HG02970 (cell line): ENCODE data around the gene NAT8.
"Not testable (repeated sequence)": the region's sequence is repeated elsewhere in the genome, so short reads cannot be mapped to it uniquely, and the experiment has no call there.

Source experiments
- ATAC-seq: cut with Tn5 transposase; IDR thresholded peaks from one replicate; pipeline ENCODE4 v1.9.1; 2021; ENCODE audit warnings: mild to moderate bottlenecking, moderate library complexity, moderate number of reproducible peaks; ENCODE audit not compliant: unreplicated experiment, low FRiP score

NAT8 gene, protein sequence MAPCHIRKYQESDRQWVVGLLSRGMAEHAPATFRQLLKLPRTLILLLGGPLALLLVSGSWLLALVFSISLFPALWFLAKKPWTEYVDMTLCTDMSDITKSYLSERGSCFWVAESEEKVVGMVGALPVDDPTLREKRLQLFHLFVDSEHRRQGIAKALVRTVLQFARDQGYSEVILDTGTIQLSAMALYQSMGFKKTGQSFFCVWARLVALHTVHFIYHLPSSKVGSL

DNA sequence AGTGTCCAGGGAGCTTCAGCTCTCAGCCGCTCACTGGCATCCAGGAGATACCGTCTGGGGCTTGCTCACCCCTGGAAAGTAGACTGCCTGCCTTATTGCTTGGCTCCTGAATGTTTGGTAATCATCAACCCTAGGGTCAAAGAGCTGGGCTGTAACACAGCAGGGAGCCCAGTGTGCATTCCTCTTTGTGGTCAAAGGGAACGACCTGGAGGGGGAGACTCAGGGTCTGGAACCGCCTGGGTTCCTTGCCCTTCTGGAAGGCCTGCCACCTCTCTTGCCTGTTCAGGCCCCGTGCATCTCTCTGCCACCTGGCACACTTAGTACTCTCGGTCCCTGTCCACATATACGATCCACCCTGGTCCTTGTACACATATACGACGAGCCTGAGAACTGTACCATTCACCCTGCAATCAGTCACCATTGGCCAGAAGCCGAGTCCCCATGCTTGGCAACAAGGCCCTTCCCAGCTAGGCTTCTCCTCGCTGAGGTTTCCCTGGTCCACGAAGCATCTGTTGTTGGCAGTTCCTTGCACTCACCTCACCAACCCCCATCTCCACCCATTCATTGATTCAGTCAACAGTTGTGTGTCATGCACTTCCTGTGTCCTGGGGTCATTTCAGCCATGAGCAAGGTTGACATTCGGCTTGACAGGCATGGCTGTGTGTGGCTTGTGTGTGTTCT, at the start of gene NAT8:
NAT8 (minus strand) TSS at position 85 of the 681 bp plus-strand sequence. CDS start 794 bp downstream, outside the sequence.
- ATAC-seq, result no peak

DNA sequence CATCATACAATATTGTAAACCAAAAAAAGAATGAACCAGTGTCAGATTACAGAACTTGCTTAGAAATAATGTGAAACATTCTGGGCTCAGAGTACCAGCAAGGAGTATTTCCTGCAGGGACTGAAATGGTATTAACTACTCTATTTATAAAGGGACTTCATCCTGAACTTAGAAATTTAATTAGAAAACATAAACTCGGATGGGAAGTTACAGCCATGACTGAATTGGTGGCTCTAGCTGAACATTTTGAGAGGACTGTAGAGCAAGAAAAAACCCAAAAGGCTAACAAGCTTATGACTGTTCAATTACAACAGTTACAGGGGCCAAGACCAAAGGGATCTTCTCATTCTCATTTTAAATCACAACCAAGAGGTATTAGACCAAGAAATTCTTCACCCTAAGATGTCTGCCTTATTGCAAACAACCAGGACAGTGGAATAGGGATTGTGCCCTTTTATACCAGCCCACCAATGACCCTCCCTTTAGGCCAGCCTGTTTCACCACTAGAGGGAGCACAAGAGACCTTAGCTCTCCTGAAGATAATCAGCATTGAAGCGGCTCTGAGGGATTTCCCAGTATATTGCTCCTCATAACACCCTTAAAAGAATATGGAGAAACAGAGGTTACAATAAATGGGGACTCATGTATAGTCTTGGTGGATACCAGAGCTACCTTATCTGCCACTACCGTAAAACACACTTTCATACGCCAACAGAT, 48.3 kb upstream of the NAT8 start:
- not testable (repeated sequence) for ATAC-seq

DNA sequence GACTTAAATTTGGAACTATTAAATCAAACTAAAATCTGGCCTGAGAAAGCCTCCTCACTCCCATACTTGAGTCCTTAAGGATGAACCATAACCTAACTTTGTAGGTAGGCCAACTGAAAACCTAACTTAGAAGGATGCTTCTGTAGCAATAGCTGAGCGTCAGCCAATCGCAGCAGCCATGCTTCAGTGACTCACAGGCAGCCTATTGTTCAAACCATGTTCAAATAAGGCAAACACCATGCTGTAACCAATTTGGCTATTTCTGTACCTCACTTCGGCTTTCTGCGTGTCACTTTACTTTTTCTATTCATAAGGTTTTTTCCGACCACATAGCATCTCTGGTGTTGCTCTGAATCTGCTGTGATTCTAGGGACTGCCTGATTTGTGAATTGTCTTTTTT, 46.3 kb upstream of the NAT8 start:
- ATAC-seq, result not testable (repeated sequence)

DNA sequence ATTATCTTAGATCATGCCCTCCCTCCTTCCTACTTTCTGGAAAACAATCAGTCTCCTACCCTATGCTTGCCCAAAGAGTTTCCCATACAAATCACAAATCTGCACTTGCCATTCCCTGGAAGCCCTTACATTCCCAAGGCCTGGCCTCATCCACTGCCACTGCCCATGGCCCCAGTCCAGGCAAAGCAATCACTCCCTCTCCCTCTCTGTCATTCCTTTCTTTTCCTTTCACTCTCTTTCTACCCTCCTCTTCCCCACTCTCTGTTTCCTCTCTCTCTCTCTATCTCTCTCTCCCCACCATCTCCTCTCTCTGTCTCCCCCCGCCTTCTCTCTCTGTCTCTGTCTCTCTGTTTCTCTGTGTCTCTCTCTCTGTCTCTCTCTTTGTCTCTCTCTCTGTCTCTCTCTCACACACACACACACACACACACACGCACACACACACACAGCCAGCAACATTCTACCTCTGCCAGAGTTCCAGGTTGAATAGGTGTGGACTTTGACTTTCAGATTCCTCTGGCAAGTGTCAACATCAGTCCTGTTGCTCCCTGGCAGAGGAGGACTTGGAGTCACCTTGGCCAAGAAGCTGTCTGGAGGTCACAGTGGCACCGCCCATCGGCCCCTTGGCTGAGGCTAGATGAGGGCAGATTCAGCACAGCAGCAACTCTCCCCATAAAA, 43.7 kb upstream of the NAT8 start:
- no peak for ATAC-seq

DNA sequence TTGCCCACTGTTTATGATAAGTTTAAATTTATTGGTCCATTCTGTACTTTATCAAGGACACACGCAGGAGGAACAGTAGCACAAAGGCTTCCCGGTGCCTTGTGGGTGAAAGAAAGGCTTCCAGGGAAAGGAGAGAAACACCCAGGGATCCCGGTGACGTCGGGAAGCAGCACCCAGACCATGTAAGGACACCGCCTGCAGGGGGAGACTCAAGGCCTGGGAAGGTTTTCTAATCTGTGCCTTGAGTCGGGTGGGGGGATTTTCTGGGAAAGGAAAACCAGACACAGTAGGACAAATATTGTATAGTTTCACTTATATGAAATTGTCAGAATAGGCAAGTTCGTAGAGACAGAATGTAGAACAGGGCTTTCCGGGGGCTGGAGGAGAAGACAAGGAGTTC, 42.7 kb upstream of the NAT8 start:
- ATAC-seq, result not testable (repeated sequence)

DNA sequence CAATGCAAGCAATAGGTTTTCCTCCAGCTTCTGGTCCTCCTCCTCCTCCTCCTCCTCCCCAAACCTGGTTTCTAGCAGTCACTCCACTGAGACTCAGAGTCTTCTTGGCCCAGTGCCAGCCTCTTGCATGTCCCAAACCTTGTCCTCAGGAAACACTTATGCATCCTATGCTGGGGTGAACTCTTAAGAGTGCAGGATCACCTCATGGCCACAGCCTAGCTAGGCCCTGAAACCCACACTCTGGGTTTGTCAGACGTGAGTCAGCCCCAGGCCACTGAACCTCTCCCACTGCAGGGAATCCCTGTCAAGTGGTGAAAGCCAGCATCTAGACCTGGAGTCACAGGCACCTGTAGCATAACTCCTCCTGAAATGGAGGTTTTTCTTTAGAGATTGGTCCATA, 42.1 kb upstream of the NAT8 start:
- not testable (repeated sequence) for ATAC-seq

DNA sequence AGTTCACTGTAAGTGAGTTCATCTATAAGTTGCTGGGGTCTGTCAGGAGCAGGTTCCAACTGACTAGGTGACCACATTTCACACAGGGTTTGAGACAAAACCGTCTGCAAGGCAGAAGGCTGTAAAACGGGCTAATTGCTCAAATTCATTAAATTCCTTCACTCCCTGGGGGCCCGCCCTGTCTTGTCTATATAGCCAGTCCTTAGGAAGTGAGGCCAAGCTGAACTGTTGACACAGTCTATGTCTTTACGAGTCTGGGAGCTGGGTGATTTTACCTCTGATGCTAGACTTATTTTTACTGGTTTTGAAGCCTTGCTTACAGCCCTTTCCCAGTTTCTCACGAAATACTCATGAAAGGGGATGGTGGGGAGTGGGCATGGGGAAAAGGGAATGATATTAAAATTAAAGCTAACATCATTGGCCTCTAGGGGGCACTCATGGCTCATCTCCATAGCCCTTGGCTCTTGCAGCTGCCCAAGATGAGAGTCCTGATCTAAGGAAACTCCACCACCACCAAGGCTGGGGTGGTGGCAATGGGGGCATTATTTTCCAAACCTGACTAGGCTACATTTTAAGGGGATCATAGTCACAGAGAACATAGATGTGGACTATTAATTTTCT, 37.8 kb upstream of the NAT8 start:
- not testable (repeated sequence) for ATAC-seq

DNA sequence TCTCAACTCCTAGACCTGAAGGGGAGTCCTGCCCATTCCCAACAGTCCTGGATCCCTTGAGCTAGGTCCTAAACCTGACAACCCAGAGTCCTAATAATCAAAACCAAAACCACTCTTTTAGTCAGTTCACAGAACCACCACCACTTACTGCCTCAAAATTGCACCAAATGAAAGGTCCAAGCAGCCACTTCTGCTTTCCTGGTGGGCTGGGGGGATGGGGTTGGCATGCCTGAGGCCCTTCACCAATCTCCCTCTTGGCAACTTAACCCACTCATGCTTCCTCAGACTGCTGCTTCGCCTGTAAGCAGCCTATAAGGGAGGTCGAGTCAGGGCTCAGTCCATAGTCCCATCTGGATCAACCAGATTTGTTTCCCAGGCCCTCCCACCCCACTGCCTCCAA, 37.0 kb upstream of the NAT8 start:
- not testable (repeated sequence) for ATAC-seq

DNA sequence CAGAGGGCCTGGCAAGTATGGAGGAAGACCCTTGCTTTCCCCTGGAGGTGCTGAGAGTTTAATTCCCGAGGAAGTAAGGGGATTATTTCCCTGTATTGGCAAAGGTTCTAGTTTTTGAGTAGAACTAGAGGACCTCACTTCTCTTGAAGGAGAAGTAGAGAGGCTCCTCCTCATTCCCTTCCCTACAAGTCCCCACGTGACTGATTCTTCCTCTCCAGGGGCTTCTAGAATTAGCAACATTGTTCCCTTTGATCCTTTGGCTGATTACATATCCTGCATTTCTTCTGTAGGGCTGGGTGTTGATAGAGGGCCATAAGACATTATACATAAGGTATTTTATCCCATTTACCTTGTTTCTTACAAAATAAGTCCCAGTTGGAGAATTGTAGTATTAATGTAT, 35.8 kb upstream of the NAT8 start:
- not testable (repeated sequence) for ATAC-seq

DNA sequence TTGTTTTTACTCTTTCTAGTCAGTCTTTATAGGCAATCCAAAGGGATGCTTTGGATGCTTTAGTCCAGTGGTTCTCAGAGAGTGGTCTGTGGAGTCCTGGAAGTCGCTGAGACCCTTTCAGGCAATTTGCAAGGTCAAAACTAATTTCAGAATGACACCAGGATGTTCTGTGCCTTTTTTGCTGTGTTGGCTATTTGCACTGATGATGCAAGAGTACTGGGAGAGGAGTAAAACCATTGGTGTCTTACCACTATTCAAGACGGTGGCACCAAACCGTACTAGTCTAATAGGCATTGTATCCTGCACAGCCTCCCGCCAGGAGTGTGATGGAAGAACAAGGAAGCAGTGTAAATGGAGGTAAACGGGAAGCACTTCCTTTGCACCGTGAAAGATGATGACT, 34.0 kb upstream of the NAT8 start:
- ATAC-seq, result not testable (repeated sequence)

DNA sequence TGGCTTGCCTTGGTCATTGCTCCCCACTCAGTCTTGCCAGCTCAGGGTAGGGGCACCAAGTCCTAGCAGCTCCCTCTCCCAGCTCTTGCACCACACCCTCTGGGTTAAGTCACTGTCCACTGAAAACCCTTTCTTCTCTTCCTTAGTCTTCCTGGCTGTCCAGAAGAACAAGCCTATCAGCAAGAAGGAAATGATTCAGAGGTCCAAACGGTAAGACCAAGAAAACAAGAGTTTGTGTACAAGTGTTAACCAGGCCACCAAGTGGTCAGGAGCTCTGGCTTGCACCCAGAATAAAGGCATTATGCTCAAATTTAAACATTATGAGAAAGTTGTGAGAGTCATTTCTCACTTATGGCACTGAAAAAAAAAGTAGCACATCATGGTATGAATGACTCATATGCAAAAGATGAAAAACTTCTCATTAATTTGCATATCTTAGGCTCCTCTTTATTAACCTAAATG, 32.5 kb upstream of the NAT8 start:
- ATAC-seq, result not testable (repeated sequence)

DNA sequence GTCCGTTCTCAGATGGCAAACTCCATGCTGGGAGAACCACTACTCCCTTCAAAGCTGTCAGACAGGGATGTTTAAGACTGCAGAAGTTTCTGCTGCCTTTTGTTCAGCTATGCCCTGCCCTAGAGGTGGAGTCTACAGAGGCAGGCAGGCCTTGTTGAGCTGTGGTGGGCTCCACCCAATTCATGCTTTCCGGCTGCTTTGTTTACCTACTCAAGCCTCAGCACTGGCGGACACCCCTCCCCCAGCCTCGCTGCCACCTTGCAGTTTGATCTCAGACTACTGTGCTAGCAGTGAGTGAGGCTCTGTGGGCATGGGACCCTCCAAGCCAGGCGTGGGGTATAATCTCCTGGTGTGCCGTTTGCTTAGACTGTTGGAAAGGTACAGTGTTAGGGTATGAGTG, 27.8 kb upstream of the NAT8 start:
- ATAC-seq, result not testable (repeated sequence)

DNA sequence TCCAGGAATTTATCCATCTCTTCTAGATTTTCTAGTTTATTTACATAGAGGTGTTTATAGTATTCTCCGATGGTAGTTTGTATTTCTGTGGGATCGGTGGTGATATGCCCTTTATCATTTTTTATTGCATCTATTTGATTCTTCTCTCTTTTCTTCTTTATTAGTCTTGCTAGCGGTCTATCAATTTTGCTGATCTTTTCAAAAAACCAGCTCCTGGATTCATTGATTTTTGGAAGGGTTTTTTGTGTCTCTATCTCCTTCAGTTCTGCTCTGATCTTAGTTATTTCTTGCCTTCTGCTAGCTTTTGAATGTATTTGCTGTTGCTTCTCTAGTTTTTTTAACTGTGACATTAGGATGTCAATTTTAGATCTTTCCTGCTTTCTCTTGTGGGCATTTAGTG, 25.0 kb upstream of the NAT8 start:
- not testable (repeated sequence) for ATAC-seq

DNA sequence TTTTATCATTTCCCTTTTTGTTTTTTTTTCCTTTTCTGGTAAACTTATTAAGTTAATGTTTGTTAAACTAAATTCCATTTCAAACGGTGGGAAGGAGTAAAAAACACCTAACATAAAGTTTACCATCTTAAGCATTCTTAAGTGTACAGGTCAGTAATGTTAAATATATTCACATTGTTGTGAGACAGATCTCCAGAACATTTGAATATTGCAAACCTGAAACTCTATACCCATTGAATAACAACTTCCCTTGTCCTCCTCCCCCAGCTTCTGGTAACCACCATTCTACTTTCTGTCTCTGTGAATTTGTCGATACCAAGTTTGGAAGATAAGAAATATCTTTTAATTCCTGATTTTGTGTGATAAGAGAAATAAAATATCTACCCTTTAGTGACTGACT, 12.0 kb upstream of the NAT8 start:
- ATAC-seq, result no peak

DNA sequence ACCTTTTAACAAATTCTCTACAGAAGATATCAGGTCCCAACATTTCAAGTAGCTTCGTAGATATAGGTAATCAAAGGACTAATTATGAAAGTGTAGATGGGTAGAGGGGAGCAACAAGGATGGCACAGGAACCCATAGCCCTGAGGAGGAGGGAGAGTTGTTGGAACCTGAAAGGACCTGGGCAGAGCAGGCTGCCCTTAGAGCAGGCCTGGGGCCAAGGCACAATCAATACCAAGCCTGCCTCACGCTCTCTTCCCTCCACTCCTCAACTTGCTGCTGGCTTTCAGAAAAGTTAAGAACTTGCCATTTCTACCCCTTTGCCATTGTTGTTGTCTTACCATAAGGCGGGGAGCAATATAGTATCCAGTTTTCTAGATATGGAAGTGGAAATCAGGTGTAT, 10.1 kb upstream of the NAT8 start:
- no peak for ATAC-seq

DNA sequence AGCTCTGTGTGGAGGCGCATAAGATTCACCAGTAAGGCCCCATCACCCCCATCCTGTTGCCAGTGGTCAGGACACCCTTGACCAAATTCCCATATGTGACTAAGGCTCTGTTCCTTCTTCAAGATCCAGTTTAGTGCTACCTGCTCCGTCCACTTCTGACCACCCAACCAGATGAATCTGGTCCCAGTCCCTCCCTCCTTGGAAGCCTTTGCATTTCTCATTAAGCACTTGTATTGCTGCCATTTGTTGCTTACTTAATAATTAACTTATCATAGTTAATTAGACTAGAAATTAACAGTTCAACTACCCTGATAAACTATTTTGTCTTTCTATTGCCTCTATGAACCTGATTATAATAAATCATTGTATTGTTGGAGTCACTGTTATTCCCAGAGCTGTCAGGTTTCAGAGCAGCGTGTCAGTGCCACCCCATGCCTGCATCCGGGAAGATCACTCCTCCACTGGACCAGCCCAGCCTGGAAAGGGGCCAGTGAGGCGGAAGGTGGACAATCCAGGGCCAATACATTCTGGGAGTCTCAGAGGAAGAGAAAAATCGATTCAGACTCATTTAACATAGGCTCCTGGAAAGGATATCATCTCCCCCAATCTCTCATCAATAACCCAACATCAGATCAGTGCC, 9.5 kb upstream of the NAT8 start:
- no peak for ATAC-seq

DNA sequence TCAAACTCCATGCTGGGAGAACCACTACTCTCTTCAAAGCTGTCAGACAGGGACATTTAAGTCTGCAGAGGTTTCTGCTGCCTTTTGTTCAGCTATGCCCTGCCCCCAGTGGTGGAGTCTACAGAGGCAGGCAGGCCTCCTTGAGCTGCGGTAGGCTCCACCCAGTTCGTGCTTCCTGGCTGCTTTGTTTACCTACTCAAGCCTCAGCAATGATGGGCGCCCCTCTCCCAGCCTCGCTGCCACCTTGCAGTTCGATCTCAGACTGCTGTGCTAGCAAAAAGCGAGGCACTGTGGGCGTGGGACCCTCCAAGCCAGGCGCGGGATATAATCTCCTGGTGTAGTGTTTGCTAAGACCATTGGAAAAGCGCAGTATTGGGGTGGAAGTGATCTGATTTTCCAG, 5.5 kb upstream of the NAT8 start:
- ATAC-seq, result not testable (repeated sequence)

DNA sequence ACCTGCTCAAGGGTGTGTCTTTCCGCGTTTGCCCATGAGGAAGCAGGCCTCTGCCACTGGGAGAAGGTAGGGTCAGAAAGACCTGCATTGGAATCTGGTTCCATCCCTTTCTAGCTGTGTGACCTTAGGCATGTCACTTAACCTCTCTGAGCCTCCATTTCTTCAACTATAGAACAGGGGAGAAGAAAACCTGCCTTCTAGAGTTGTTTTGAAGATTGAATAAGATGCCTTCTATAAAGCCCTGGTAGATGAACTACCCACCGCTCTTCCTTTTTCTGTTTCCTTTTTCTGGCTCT, 507 bp downstream of the NAT8 start:
- no peak for ATAC-seq

DNA sequence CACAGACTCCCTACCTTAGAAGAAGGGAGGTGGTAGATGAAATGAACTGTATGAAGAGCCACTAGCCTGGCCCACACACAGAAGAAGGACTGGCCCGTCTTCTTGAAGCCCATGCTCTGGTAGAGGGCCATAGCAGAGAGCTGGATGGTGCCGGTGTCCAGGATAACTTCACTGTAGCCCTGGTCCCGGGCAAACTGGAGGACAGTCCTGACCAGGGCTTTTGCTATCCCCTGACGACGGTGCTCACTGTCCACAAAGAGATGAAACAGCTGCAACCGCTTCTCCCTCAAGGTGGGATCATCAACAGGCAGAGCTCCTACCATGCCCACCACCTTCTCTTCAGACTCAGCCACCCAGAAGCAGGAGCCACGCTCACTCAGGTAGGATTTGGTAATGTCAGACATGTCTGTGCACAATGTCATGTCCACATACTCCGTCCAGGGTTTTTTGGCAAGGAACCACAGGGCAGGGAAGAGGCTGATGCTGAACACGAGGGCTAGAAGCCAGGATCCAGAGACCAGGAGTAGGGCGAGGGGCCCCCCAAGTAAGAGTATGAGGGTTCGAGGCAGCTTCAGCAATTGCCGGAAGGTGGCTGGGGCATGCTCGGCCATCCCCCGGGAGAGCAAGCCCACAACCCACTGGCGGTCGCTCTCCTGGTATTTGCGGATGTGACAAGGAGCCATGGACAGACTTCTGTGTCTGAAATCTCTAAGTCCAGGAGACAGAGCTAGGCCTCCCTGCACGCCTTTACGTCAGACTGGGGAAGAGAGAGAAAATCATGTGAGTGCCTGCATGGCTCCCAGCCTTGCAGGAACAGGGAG, 1.1 kb downstream of the NAT8 start:
- no peak for ATAC-seq
